GM21723 (cell line): ENCODE results near the gene LBR.

Experiments
- ATAC-seq: cut with Tn5 transposase; IDR thresholded peaks from one replicate; pipeline ENCODE4 v1.9.1; 2021; ENCODE audit warnings: mild to moderate bottlenecking, moderate library complexity; ENCODE audit not compliant: unreplicated experiment

Gene LBR

DNA sequence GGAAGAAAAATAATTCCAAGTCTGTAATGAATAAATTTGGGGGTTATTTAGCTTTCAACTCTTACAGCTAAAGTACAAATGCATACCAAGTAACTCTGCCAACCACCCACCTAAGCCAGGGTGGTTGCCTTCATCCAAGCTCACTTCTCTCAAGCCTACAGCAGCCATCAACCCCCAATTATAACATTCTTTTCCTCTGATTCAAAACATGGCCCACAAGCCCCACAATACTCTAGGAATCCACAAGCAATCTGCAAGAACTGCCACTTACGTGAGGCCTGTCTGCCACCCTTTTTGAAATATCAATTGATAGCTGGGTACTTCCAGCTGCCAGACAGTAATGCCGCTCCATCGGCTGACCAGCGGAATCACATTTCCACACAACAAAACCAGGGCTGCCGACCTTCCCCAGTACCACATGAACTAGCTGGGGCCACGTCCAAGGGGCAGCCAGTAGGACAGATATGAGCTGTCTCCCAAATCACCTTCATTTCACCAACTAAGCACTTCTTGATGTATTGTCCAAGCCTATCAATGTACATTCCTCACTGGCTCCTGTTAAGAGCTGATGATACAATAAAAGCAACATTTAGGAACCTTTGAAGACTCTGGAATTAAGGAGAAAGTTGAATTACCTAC lies 3.2 kb downstream of the LBR start:
- ATAC-seq, result no peak

- no peak for ATAC-seq
These were observed 4.4 kb downstream of the LBR start for GRCh38 chr1:225423518-225423855.

- no peak for ATAC-seq
These were observed 4.9 kb downstream of the LBR start for GRCh38 chr1:225422795-225423517.

GRCh38 chr1:225422031-225422605 lies 5.7 kb downstream of the LBR start:
- ATAC-seq, result no peak

DNA sequence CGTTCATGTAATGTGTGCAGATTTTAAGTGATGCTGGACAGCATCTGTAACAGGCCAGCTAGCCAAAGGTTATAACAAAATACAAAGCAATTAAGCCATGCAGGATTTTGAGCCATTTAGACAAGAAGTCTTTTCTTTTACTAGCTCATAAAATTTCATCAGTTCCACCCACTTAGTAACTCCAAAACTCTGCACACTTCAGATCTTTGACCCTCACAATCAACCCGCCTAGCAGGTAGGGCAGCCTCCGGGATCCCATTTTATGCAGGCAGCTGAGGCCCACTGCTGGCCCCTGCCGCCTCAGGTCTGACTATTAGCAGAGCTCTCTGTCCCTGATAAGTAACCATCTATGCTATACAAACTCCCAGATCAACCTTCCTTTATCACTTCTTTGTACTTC lies 9.2 kb downstream of the LBR start:
- ATAC-seq, result no peak

GRCh38 chr1:225418059-225418458 lies 9.8 kb downstream of the LBR start:
- no peak for ATAC-seq

DNA sequence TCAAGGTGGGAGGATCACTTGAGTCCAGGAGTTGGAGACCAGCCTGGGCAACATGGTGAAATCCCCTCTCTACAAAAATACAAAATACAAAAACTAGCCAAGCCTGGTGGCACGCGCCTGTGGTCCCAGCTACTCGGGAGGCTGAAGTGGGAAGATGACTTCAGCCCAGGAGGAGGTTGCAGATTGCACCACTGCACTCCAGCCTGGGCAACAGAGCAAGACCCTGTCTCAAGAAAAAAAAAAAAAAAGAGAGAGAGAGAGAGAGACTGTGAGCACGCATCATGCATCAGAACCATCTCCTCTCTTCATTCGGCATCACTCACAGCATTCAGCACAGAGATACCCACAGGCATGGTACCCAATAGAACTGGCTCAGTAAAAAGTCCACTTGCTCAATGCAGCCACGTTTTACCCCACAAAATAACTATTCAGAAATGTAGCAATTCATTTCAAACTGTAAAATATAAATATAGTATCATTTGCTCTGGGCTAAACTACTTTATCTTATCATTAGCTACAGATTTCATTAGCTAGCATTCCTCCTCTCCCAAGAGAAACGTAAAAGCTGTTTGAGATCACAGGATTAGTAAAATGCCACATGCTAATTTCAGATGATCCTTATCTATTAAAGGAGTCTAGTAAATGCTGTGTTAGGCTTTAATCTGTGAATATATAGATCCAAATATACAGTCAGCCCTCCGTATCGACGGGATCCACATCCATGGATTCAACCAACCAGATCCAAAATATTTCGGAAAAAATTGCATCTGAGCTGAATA lies 11.7 kb downstream of the LBR start:
- ATAC-seq, result no peak

DNA sequence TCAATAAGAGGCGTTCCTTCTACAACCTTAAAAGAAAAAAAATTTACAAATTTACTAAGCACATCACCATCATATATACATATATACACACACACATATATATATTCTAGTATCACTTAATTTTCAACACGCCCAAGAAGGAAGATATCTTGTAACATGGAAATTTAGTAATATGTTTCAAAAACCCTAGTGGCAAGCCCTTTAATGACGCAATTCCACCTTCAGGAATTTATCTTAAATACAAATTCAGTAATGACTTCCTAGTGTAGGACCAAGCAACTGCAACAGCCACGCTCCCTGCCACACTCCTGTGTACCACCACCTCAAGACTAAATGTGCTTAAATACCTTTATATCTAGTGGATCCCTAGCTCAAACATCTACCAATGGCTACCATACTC lies 12.5 kb downstream of the LBR start:
- no peak for ATAC-seq

GRCh38 chr1:225413708-225414375 lies 14.0 kb downstream of the LBR start:
- ATAC-seq, result no peak

GRCh38 chr1:225412803-225413351 lies 15.0 kb downstream of the LBR start:
- no peak for ATAC-seq

GRCh38 chr1:225412321-225412720 lies 15.5 kb downstream of the LBR start:
- no peak for ATAC-seq

GRCh38 chr1:225410036-225410435 lies 17.8 kb downstream of the LBR start:
- no peak for ATAC-seq

- ATAC-seq, result no peak
These were observed 18.8 kb downstream of the LBR start for GRCh38 chr1:225409051-225409450.

- no peak for ATAC-seq
These were observed 19.6 kb downstream of the LBR start for GRCh38 chr1:225408249-225408648.

DNA sequence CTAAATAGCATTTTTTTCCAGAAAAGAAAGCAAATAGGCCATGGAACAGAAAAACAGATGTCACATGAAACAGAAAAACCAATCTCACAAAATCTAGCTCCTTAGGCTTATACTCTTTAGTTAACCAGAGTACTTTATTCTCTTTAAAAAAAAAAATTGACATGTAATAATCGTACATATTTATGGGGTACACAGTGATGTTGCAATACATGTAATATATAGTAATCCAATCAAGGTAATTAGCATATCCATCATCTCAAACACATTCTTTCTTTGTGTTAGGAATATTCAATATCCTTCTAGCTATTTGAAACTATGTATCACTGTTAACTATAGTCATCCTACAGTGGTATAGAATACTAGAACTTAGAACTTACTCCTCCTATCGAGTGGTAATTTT lies 20.1 kb downstream of the LBR start:
- ATAC-seq, result no peak

- no peak for ATAC-seq
These were observed 20.7 kb downstream of the LBR start for GRCh38 chr1:225406976-225407725.

DNA sequence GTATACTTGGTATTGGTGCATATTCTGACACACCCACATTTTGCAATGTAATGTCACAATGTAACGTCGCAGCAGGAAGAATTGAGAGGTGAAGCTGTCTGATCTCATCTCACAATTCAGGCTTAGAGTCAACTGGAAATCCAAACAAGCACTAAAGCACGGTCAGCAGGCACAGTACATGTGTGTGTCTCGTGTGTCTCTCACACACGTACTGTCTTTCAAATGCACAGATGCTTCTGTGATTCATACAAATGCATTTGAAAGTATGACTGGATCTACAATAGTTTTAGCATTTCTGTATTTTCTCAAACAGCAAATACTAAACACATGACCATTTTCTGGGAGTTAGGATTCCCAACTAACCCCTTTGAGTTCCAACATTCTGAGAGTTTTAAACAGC lies 26.9 kb downstream of the LBR start:
- no peak for ATAC-seq

- ATAC-seq, result no peak
These were observed 31.5 kb downstream of the LBR start for GRCh38 chr1:225396357-225396756.

- ATAC-seq, result no peak
These were observed 38.0 kb downstream of the LBR start for GRCh38 chr1:225389843-225390242.

- no peak for ATAC-seq
These were observed 39.5 kb downstream of the LBR start for GRCh38 chr1:225388372-225388771.
